Trophoblast cell (in vitro differentiated cells and primary cell): Measurements from ENCODE around the gene ABTB2.

ENCODE experiments used
- DNase-seq, 2 donors: peaks; one replicate each; pipeline ENCODE4 v3.0.0-alpha.2; 2016
- H2AFZ ChIP-seq: 2 replicates; pipeline ENCODE4 v1.6.1; 2013; ENCODE audit warnings: low read length, moderate library complexity, mild to moderate bottlenecking; ENCODE audit not compliant: insufficient read depth, poor library complexity
- H2AK5ac ChIP-seq: 2 replicates; pipeline ENCODE4 v1.6.1; 2013; ENCODE audit warnings: mild to moderate bottlenecking, low read length
- H2BK120ac ChIP-seq: 2 replicates; pipeline ENCODE4 v1.6.1; 2013; ENCODE audit warnings: low read length, mild to moderate bottlenecking, moderate library complexity; ENCODE audit not compliant: insufficient read depth, poor library complexity
- H2BK12ac ChIP-seq: 2 replicates; pipeline ENCODE4 v1.6.1; 2013; ENCODE audit warnings: mild to moderate bottlenecking, low read length, moderate library complexity
- H2BK5ac ChIP-seq: 2 replicates; pipeline ENCODE4 v1.6.1; 2013; ENCODE audit warnings: low read length, low read depth, moderate library complexity, mild to moderate bottlenecking; ENCODE audit not compliant: poor library complexity
- H3K14ac ChIP-seq: 2 replicates; pipeline ENCODE4 v1.6.1; 2013; ENCODE audit warnings: mild to moderate bottlenecking, low read length
- H3K18ac ChIP-seq: 2 replicates; pipeline ENCODE4 v1.6.1; 2013; ENCODE audit warnings: mild to moderate bottlenecking, low read length
- H3K23ac ChIP-seq: 2 replicates; pipeline ENCODE4 v1.6.1; 2013; ENCODE audit warnings: low read length
- H3K27ac ChIP-seq: 2 replicates; pipeline ENCODE4 v1.5.1; 2013; ENCODE audit warnings: low read depth, mild to moderate bottlenecking, inconsistent platforms, low read length, moderate library complexity
- H3K27me3 ChIP-seq: 2 replicates; pipeline ENCODE4 v1.6.1; 2013; ENCODE audit warnings: inconsistent platforms, mild to moderate bottlenecking, low read length, moderate library complexity; ENCODE audit not compliant: insufficient read depth
- H3K36me3 ChIP-seq, 2 experiments: 1 replicate in 1 of 2; 2 replicates in 1 of 2; pipeline ENCODE4 v1.6.1; 2013; ENCODE audit warnings: low read length in 2 of 2, mild to moderate bottlenecking in 2 of 2, moderate library complexity in 1 of 2; ENCODE audit not compliant: insufficient read depth in 2 of 2, control insufficient read depth in 1 of 2
- H3K4ac ChIP-seq: 2 replicates; pipeline ENCODE4 v1.6.1; 2013; ENCODE audit warnings: low read depth, mild to moderate bottlenecking, low read length, moderate library complexity
- H3K4me1 ChIP-seq, 2 experiments: 1 replicate in 1 of 2; 2 replicates in 1 of 2; pipeline ENCODE4 v1.6.1; 2013; ENCODE audit warnings: low read length in 2 of 2, mild to moderate bottlenecking in 2 of 2, moderate library complexity in 1 of 2; ENCODE audit not compliant: insufficient read depth in 2 of 2, control insufficient read depth in 1 of 2
- H3K4me2 ChIP-seq: 2 replicates; pipeline ENCODE4 v1.6.1; 2013; ENCODE audit warnings: inconsistent platforms, mild to moderate bottlenecking, low read length, moderate library complexity
- H3K4me3 ChIP-seq: 2 replicates; pipeline ENCODE4 v1.5.1; 2013; ENCODE audit warnings: mild to moderate bottlenecking, low read depth, low read length, inconsistent platforms
- H3K79me1 ChIP-seq: one replicate; pipeline ENCODE4 v1.6.1; 2013; ENCODE audit warnings: low read length
- H3K79me2 ChIP-seq: 2 replicates; pipeline ENCODE4 v1.6.1; 2013; ENCODE audit warnings: low read length, mild to moderate bottlenecking; ENCODE audit not compliant: control insufficient read depth, insufficient read depth, poor library complexity
- H3K9ac ChIP-seq: 2 replicates; pipeline ENCODE4 v1.6.1; 2013; ENCODE audit warnings: mild to moderate bottlenecking, low read length
- H3K9me3 ChIP-seq: 2 replicates; pipeline ENCODE4 v1.6.1; 2013; ENCODE audit warnings: low read depth, mild to moderate bottlenecking, control low read depth, inconsistent platforms, low read length; ENCODE audit not compliant: insufficient read depth
- H4K12ac ChIP-seq: 2 replicates; pipeline ENCODE4 v1.6.1; 2013; ENCODE audit warnings: low read depth, mild to moderate bottlenecking, low read length, moderate library complexity
- H4K8ac ChIP-seq: 2 replicates; pipeline ENCODE4 v1.6.1; 2013; ENCODE audit warnings: low read depth, mild to moderate bottlenecking, low read length, moderate library complexity
- H4K91ac ChIP-seq: one replicate; pipeline ENCODE4 v1.6.1; 2013; ENCODE audit warnings: low read depth, mild to moderate bottlenecking, low read length, moderate library complexity
- WGBS: extraction: QIAGEN DNeasy Blood & Tissue Kit; methylation state at CpG from one replicate; pipeline ENCODE4 v1.1.7; 2013; ENCODE audit warnings: missing lambda C conversion rate; ENCODE audit not compliant: insufficient read length, insufficient coverage; ENCODE audit errors: extremely low coverage; 5-methylcytosine and 5-hydroxymethylcytosine counted together

The ABTB2 gene

GRCh38 chr11:34149274-34149673, 208.5 kb downstream of the ABTB2 start:
- Histone ChIP-seq H4K8ac (no peak overlapping the region), H3K4ac (no peak overlapping the region)
- WGBS: no CpG with 5 or more reads among the region's 7 CpGs

GRCh38 chr11:34148504-34149165, 209.2 kb downstream of the ABTB2 start:
- H4K91ac ChIP-seq: no peak overlapping the region
- DNase-seq: peak; percentile 33 to 53
- peaks cover 52% of the 10 kb centered on the region in 2 experiments for H3K36me3 ChIP-seq
- peak overlapping the region; percentile 54 for H2BK5ac ChIP-seq
- peaks cover 13 to 15% of the 10 kb centered on the region in 2 experiments for H3K4me1 ChIP-seq
- H2BK12ac ChIP-seq: no peak overlapping the region
- WGBS: no CpG with 5 or more reads among the region's 16 CpGs
- H3K23ac ChIP-seq: no peak overlapping the region
- H3K27ac ChIP-seq: peak overlapping the region; percentile 50
- no peak overlapping the region for H2BK120ac ChIP-seq
- no peak overlapping the region for H2AK5ac ChIP-seq
- H3K79me2 ChIP-seq: no peaks in the 10 kb centered on the region
- no peak overlapping the region for H3K14ac ChIP-seq
- no peak overlapping the region for H3K4ac ChIP-seq
- H3K4me2 ChIP-seq: no peak overlapping the region
- H3K9ac ChIP-seq: no peak overlapping the region
- no peak overlapping the region for H4K12ac ChIP-seq
- H4K8ac ChIP-seq: no peak overlapping the region
- H3K4me3 ChIP-seq: no peak overlapping the region
- no peak overlapping the region for H2AFZ ChIP-seq
- H3K18ac ChIP-seq: no peak overlapping the region
- no peaks in the 10 kb centered on the region for H3K9me3 ChIP-seq
- no peaks in the 10 kb centered on the region for H3K27me3 ChIP-seq
- no peaks in the 10 kb centered on the region for H3K79me1 ChIP-seq

More at GRCh38 chr11:34149274-34149673, 208.5 kb downstream of the ABTB2 start:
- H3K36me3 ChIP-seq: peaks cover 55 to 57% of the 10 kb centered on the region in 2 experiments
- H2BK120ac ChIP-seq: no peak overlapping the region
- H3K79me2 ChIP-seq: no peaks in the 10 kb centered on the region
- H3K79me1 ChIP-seq: no peaks in the 10 kb centered on the region
- H4K12ac ChIP-seq: no peak overlapping the region
- no peak overlapping the region for H3K4me2 ChIP-seq
- no peak overlapping the region for H3K4me3 ChIP-seq
- H2AK5ac ChIP-seq: no peak overlapping the region
- H2BK12ac ChIP-seq: no peak overlapping the region
- H4K91ac ChIP-seq: no peak overlapping the region
- no peak overlapping the region for H3K18ac ChIP-seq
- peak overlapping the region; percentile 18 for H3K27ac ChIP-seq
- peaks cover 13 to 15% of the 10 kb centered on the region in 2 experiments for H3K4me1 ChIP-seq
- no peak overlapping the region for H3K9ac ChIP-seq
- no peak overlapping the region for H2BK5ac ChIP-seq
- no peaks in the 10 kb centered on the region for H3K27me3 ChIP-seq
- no peaks in the 10 kb centered on the region for H3K9me3 ChIP-seq
- no peak for DNase-seq
- no peak overlapping the region for H3K14ac ChIP-seq
- no peak overlapping the region for H2AFZ ChIP-seq
- H3K23ac ChIP-seq: no peak overlapping the region

- Histone ChIP-seq H4K91ac (no peak overlapping the region), H3K79me1 (no peaks in the 10 kb centered on the region), H3K79me2 (no peaks in the 10 kb centered on the region), H3K4me1 (peaks cover 13 to 15% of the 10 kb centered on the region in 2 experiments), H3K18ac (no peak overlapping the region), H2AFZ (no peak overlapping the region), H2BK5ac (no peak overlapping the region), H3K4me3 (no peak overlapping the region), H2AK5ac (no peak overlapping the region), H3K4ac (no peak overlapping the region), H3K14ac (no peak overlapping the region), H3K27me3 (no peaks in the 10 kb centered on the region), H2BK120ac (no peak overlapping the region), H3K4me2 (no peak overlapping the region), H4K8ac (no peak overlapping the region), H4K12ac (no peak overlapping the region), H3K9me3 (no peaks in the 10 kb centered on the region), H3K9ac (no peak overlapping the region), H3K27ac (no peak overlapping the region), H3K23ac (no peak overlapping the region), H3K36me3 (peaks cover 52 to 57% of the 10 kb centered on the region in 2 experiments), H2BK12ac (peak overlapping the region; percentile 35)
- no peak for DNase-seq
- WGBS: no CpG with 5 or more reads among the region's 8 CpGs
Observed at GRCh38 chr11:34147581-34147980, 210.2 kb downstream of the ABTB2 start.

GRCh38 chr11:34146866-34147265, 210.9 kb downstream of the ABTB2 start:
- no peak overlapping the region for H3K4ac ChIP-seq
- no peak overlapping the region for H4K91ac ChIP-seq
- H3K9me3 ChIP-seq: no peaks in the 10 kb centered on the region
- H3K36me3 ChIP-seq: peaks cover 48 to 57% of the 10 kb centered on the region in 2 experiments
- H2BK12ac ChIP-seq: no peak overlapping the region
- peaks cover 13 to 15% of the 10 kb centered on the region in 2 experiments for H3K4me1 ChIP-seq
- H2AFZ ChIP-seq: no peak overlapping the region
- H3K4me2 ChIP-seq: no peak overlapping the region
- no CpG with 5 or more reads among the region's 5 CpGs for WGBS
- H3K27ac ChIP-seq: no peak overlapping the region
- H2AK5ac ChIP-seq: no peak overlapping the region
- H3K23ac ChIP-seq: no peak overlapping the region
- no peak overlapping the region for H2BK5ac ChIP-seq
- no peak overlapping the region for H2BK120ac ChIP-seq
- no peak overlapping the region for H3K18ac ChIP-seq
- H3K79me1 ChIP-seq: no peaks in the 10 kb centered on the region
- H3K4me3 ChIP-seq: no peak overlapping the region
- no peaks in the 10 kb centered on the region for H3K79me2 ChIP-seq
- no peaks in the 10 kb centered on the region for H3K27me3 ChIP-seq
- H3K9ac ChIP-seq: no peak overlapping the region
- no peak overlapping the region for H4K8ac ChIP-seq
- no peak overlapping the region for H3K14ac ChIP-seq
- no peak overlapping the region for H4K12ac ChIP-seq
- DNase-seq: no peak
